ENCODE data around the gene PRIM1.
"Not testable (repeated sequence)": the region's sequence is repeated elsewhere in the genome, so short reads cannot be mapped to it uniquely, and the experiment has no call there.

The PRIM1 gene

DNA sequence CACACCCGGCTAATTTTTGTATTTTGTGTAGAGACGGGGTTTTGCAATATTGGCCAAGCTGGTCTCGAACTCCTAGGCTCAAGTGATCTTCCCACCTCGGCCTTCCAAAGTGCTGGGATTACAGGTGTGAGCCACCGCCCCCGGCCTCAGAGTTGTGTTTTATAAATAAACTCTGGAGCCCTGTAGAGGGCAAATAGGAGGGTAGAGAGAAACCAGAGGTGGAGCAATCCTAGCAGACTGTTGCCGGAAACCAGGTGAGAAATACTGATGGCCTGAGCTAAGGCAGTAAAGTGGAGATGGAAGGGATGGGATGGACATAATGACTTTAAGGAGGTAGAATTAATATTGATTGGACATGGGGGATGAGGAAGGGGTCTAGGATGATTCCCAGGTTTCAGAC lies 8.3 kb upstream of the PRIM1 start:
- no peak for DNase-seq (ENCODE audit: low spot score)

DNA sequence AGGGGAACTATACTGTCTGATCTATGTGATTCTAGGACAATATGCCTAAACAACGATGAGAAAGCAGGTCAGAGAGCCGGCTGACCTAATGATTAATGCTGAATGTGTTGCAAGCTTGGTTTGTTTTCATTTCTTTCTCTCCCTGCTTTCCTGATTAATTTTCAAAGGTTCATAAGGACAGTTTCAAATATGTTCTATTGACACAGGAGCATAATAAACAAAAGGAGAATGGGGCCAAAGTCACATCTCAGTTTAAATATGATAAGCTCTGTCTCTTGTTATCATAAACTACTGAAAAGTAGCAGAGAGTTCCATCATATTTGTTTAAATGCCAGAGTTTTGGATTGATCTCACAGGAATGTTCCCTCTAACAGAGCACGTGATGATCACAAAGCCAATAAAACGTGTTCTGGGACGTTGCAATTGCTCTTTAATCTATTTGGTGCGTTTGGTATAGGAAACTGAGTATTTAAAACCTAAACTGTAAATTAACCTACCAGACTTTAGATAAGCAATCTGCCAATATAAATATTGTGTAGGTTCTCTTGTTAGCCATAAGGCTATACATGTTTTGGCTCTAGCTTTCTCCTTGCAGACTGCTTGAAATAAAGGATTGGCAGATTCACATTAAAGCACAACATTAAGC lies 7.3 kb upstream of the PRIM1 start:
- DNase-seq (ENCODE audit: low spot score) = no peak

DNA sequence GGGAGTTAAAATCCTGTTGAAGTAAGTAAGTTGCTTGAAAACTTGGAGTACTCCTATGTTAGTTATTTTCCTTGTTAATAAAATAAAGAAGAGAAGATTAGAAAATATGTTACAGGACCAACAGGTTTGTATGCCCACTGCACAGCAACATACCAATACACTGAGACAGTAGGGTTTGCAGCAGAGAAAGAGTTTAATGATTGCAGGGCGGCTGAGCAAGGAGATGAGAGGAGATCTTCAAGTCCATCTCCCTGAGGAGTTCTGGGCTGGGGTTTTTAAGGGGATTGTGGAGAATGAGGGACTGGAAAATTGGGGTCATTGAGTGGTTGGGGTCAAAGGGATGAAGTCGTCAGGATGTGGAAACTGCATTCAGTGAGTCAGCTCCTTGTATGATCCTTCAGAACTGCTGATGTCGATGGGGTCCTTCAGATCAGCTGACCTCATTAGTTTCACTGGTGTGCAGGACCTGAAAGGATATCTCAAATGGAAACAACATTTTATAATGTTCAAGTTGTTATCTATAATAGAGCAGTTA lies 6.7 kb upstream of the PRIM1 start:
- DNase-seq (ENCODE audit: low spot score) = no peak

DNA sequence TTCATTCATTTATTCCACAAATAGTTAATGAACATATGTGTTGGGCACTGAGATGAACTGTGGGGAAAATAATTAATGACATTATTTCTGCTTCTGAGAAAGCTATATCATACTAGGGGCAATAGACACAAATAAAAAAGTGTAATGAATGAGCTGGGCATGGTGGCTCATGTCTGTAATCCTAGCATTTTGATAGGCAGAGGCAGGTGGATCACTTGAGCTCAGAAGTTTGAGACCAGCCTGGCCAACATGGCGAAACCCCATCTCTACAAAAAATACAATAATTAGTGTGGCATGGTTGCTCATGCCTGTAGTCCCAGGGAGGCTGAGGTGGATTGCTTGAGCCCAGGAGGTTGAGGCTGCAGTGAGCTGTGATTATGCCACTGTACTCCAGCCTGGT lies 5.8 kb upstream of the PRIM1 start:
- DNase-seq (ENCODE audit: low spot score) = not testable (repeated sequence)

DNA sequence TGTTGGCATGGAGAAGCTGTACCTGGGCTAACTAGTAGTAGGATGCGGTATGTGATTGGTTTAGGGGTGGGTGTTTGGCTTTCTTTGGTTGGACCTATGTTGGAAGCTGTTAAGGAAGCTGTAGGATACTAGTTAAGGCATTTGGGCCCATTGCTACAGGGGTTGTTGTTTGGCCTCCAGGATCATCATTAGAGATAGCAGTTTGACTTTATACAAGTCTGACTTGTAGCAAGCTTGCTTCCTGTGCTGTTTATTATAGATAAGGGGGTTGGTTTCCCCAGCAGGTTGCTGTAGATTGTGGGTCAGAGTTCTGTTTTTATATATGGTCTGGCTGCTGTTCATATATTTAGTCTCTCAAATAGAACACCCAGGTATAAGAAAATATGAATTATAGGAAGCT lies 1.4 kb upstream of the PRIM1 start:
- DNase-seq (ENCODE audit: low spot score) = no peak

DNA sequence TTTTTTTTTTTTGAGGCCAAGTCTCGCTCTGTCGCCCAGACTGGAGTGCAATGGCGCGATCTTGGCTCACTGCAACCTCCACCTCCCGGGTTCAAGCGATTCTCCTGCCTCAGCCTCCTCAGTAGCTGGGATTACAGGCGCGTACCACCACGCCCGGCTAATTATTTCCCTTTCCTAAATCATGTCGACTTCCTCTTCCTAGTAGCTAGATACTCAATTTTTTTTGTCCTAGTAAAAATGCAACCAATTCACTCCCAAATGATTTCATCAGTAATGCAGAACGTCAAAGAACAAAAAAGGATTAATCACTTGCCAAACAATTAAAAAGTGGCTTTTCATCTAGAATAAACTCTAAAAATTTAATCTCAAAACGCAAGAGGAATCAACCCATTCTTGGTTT lies 1.5 kb downstream of the PRIM1 start:
- not testable (repeated sequence) for DNase-seq (ENCODE audit: low spot score)

DNA sequence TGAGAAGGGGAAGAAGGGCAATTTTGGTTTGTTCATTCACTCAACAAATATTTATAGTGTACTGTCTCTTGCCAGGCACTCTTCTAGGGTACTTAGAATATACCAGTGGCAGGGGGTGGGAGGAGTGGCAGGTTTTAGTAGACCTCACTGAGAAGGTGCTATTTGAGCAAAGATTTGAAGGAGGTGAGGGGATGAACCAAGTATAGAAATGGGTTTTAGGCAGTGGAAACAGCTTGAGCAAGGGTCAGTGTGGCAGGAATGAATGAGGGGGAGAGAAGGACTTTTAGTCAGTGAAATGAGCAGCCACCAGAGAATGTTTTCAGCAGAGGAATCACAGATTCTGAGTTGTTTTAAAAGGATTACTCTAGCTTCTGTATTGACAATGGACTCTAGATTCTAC lies 2.3 kb downstream of the PRIM1 start:
- no peak for DNase-seq (ENCODE audit: low spot score)

DNA sequence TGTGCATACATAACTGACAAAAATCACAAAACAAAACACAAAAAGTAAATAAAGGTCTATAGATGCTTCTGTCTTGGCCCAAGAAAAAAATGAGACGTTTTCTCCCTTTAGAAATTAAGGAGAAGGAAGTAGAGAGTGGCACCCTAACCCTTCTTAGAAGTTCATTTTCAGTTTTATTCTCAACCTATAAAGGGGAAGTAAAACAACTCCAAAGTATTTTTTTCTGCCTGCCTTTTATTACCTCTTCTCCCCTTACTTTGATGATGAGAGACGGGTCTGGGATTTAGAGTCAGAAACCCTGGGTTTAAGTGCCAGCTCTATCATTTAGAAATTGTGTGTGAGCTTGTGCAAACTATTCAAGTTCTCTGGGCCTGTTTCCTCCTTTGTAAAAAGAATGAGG lies 2.8 kb downstream of the PRIM1 start:
- no peak for DNase-seq (ENCODE audit: low spot score)

DNA sequence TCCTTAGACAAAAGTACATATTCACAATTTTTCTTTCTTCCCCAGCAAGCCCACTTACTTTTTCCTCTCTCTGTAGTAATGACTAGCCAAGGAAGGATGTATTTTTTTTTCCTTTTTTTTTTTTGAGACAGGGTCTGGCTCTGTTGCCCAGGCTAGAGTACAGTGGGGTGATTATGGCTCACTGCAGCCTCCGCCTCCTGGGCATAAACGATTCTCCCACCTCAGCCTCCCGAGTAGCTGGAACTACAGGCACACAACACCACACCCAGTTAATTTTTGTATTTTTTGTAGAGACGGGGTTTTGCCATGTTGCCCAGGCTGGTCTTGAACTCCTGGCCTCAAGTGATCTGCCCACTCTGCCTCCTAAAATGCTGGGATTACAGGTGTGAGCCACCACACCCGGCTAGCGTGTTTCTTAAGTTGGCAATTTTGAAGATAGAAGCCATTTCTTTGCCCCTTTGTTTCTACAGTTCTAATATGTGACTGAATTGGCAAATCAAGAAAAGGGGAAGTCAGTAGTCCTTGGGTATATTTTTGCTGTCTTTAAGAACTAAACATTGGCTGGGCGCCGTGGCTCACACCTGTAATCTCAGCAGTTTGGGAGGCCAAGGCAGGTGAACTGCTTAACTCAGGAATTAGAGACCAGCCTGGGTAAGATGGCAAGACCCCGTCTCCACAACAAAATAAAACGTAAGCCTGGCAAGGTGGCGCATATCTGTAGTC lies 23.8 kb downstream of the PRIM1 start:
- DNase-seq (ENCODE audit: low spot score) = no peak

DNA sequence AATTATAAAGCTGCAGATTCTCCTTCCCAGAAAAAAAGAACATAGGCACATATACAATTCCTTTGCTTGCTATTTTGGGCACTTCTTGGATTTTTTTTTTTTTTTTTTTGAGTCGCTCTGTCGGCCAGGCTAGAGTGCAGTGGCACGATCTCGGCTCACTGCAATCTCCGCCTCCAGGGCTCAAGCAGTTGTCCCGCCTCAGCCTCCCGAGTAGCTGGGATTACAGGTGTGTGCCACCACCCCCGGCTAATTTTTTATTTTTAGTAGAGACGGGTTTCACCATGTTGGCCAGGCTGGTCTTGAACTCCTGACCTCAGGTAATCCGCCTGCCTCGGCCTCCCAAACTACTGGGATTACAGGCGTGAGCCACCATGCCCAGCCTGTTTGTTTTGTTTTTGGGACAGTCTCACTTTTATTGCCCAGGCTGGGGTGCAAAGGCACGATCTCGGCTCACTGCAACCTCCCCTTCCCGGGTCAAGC lies 25.9 kb downstream of the PRIM1 start:
- DNase-seq (ENCODE audit: low spot score) = not testable (repeated sequence)

DNA sequence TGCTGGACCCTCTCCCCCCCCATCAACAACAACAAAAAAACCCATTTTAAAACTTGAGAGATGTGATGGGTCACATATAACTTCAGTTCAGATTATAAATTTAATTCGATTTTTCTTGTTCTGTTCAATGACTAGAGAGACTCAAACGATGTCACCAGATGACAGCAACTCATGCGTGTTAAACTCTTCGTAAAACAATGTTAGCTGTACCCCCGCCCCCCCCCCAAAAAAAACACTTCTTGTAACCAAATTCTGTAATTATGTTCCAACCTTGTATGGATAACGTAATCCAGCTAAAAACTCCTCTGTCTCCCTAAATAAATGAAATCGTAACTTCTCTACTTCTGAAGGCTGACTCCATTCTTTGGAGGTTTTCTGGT lies 26.4 kb downstream of the PRIM1 start:
- no peak for DNase-seq (ENCODE audit: low spot score)

DNA sequence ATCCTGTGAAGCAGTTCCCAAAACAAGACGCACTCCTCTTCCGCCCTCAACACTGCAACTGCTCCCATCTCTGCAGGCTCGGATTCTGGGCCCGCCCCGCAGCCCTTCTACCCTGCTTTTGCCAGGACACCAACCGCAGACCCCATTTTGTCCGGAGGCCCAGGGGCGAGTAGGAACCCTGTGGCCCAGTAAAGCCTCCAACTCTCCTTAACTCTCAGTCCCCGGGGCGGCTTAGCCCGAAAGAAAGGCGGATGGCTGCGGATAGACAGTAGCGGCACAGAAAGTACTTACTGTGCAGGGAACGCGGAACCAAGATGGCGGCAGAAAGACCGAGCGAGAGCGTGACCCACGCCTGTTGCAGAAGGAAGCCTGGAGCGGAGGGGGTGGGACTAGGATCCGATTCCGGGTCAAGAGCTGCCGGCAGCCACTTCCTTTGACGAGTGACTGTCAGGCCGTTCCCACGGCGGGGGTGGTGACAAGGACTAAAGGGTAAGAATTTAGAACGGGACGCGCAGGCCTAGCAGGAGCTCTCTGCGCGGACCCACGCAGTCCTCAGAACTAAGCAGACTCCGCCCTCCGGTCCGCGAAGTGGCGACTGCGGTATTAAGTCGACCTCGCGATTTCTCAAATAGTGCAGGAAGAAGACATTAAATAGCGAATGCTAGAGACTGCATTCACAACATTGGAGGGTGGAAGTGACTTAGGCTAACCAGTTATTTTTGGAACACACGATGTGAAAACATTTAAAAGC lies 27.0 kb downstream of the PRIM1 start, which contains the start of gene NACA:
Gene NACA (minus strand): TSS at position 328 of the 751 bp plus-strand sequence. CDS start 778 bp downstream, outside the sequence.
- DNase-seq (ENCODE audit: low spot score) = peak; percentile 99

DNA sequence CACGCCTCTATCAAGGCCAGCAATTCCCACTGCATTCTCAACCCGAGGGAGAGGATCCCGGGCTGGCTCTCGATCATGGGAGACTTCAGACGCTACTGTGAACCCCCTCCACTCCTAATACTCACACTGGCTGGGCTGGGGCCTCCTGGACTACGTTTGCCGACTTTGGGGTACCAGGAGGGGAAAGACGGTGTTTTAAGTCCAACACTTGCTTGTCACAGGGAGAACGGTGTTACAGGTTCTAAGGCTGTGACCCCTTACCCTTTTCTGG lies 27.5 kb downstream of the PRIM1 start:
- DNase-seq (ENCODE audit: low spot score) = no peak

DNA sequence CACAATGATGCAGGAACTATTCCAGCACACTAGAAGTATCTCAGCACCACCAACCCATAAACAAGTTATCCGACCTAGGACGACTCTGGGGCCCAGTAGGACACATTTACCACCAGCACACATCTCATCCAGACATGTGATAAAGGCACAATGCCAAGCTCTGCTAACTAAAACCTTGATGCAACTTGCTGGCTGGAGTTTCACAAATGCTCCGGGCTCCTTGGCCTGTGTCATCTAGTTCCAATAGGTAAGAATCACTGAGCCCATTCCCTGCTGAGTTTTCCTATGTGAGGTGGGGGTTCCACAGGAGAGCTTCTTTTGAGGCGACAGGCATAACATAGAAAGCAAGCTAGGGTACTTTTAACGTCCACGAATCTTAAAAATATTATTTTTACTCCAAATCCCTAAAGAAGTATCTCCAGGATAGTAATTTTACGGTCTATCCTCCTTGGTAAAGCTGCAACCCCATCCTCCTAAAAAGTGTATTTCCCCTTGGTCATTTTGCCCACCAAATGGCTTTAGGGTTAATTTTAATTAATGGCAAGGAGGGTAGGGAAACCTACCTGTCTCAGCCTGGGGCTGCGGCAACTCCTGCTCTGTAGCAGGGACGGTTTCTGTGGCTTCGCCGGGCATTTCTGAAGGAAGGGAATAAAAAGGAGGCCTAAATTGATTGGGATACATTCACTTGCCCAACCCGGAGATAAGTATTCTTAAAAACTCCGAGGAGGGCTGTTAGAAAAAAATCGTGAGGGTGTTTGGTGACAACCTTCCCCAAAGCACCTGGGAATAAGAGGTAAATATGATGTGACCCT lies 28.0 kb downstream of the PRIM1 start:
- DNase-seq (ENCODE audit: low spot score) = peak; percentile 50

DNA sequence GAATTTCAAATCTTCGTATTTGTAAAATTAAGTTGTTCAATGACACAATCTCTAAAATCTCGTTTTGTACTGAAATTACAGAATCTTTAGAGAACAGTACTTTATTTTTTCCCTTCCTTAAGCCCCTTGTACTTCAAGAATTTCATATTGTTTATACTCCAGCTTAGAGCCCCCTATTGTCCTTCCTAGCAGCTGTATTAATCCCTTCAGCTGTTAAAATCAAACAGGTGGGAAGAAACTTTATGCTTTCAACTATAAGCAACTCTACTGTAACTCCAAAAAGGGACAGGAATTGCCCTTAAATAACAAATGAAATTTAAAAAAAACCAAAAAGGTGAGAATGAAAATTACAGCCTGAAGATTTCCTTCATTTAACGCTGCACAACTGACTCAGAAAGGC lies 28.8 kb downstream of the PRIM1 start:
- no peak for DNase-seq (ENCODE audit: low spot score)

DNA sequence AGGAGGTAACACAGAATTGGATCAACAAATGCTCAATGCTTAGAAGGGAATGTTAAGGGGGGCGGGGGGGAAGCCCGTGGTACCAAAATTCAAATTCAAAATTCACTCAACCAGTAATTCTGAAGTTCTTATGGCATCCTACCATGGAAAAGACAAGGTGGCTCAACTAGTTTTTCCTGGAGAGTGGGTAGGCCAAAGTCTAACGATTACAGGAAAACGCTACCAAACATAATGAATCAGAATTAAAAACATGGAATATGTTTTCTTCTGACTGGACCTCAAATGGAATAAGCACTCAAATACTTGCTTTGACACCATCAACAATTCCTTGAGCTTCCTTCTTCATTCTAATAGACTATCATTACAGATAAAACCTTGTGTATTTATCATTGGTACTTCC lies 29.3 kb downstream of the PRIM1 start:
- no peak for DNase-seq (ENCODE audit: low spot score)

DNA sequence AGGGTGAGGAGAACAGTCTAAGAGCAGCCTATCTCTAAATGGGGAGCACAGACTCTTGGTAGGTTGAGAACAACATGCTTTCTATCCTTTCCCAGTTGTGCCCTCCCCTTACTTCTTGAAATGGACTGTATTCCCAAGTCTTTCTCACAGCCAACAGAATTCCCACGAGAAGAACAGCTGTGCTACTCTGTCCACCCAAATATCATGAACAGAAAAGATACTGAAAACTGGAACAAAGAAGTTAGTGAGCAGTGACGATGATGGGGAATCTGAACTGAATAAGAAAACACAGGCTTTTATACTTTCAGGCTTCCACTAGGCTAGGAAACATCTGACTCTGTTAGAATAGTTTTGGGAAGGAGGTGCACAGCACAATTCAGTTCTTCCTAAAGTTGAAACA lies 30.4 kb downstream of the PRIM1 start:
- DNase-seq (ENCODE audit: low spot score) = peak; percentile 19

DNA sequence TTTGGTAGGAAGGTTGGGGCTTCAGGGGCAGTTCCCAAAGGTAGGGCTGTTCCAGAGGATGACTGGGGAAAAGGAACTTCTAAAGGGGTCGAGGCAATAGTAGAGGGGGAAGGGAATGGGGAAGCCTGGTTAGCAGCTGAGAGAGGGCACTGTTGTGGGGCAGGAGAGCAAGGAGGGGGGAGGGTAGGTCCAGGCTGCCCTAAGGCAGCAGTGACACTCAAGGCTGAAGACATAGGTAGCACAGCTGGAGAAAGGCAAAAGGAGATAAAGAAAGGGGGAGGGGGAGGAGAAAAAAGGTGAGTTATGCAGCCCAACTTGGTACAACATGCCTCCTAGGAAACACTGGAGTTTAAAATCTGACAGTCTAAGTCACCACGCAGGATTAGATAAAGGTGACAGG lies 30.9 kb downstream of the PRIM1 start:
- DNase-seq (ENCODE audit: low spot score) = no peak

DNA sequence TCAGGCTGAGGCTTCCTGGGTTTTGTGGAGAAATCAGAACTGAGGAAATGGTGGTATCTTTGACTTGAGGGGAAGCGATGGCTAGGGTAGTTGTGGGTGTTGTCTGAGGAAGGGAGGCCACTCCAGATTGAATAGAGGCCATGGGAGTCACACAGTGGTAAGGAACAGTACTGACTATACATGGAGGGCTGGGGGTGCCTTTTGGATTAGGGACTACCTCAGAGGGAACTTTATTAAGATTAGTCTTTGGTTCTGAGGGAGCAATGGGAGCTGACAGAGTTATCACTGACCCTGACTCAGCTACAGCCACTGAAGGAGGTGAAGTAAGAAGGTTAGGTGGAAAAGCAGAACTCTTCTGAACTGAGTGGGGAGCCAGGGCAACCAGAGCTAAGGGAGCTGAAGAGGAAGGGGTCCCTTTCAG lies 31.4 kb downstream of the PRIM1 start:
- no peak for DNase-seq (ENCODE audit: low spot score)

DNA sequence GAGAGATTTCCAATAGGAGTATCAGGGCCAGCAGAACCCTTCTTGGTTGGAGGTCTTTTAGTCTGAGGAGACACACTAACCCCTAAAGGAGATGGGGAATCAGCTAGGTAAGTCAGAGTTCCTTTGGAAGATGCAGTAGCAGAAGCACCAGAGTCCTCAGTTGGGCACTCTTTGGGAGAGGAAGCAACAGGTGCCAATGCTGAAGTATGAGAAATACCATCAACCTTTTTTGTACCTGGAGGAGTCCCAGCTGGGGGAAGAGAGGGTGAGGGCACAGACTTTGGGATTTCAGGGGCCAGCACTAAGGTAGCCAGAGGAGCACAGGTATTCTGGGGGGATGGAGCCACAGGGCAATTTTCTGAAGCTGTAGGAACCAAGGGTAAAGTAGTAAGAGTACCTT lies 33.1 kb downstream of the PRIM1 start:
- no peak for DNase-seq (ENCODE audit: low spot score)

DNA sequence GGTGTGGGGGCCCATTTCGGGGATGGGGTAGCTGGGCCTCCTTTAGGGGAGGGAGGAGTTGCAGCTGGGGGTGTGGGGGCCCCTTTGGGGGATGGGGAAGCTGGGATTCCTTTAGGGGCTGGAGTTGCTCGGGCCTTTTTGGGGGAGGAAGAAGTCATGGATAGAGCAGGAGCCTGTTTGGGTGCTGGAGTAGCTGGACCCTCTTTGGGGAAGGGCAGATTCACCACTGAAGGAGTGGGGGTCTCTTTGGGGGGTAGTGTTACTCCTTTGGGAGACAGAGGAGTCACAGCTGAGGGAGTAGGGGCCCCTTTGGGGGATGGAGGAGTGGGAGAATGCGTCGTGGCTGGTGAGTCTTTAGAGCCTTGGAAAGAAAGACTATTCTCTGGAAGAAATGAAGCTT lies 33.5 kb downstream of the PRIM1 start:
- no peak for DNase-seq (ENCODE audit: low spot score)

DNA sequence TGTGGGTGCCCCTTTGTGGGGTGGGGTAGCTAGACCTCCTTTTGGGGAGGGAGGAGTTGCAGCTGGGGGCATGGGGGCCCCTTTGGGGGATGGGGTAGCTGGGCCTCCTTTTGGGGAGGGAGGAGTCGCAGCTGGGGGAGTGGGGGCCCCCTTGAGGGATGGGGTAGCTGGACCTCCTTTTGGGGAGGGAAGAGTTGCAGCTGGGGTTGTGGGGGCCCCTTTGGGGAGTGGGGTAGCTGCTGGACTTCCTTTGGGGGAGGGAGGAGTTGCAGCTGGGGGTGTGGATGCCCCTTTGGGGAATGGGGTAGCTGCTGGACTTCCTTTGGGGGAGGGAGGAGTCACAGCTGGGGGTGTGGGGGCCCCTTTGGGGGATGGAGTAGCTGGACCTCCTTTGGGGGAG lies 34.0 kb downstream of the PRIM1 start:
- DNase-seq (ENCODE audit: low spot score) = no peak
